Hepatocyte (in vitro differentiated cells): ENCODE data around the gene SF3B3.

Experiments used
- CTCF ChIP-seq: fragments of 200-600 bp; sonication (generic); IDR thresholded peaks from 2 replicates; pipeline ENCODE4 v1.5.1; 2016; ENCODE audit warnings: antibody characterized with exemption, mild to moderate bottlenecking; ENCODE audit not compliant: poor library complexity
- EZH2 ChIP-seq: fragments of 200-600 bp; sonication (generic); IDR thresholded peaks from 2 replicates; pipeline ENCODE4 v1.6.1; 2016; ENCODE audit warnings: antibody characterized with exemption, mild to moderate bottlenecking, borderline replicate concordance

DNA sequence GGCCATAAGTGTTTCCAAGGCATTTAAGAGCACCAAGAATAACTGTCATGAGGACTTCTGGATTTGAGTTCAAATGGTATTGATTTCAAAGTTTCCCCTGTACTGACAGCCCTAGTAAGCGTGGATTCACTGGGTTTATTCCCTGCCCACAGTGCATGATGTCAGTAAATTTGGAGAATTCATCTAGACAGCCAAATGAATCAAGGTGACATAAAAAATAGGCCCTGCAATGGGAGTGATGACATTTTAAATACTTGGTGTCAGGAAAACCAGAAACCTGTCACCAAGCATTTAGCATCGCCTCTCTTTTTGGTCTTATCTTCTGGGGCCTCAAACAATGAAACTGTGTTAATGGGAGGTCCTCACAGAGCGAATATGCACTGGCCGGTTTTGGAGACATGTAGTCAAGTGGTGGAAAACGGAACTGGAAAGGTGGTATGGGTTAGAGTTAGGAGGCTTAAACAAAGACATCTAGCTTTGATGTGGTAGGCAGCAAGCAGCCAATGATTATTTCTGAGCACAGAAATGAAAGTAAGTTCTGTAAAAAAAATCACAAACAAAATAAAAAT lies 29.3 kb upstream of the SF3B3 start:
- no peak for TF ChIP-seq CTCF
- no peak for TF ChIP-seq EZH2
